Stimulated activated naive CD8-positive, alpha-beta T cell treated with anti-CD3 and anti-CD28 coated beads, Interleukin-15, Interleukin-2, amounts not matched to agents 100 U/mL and 50 U/mL, for 24 hours (primary cell): ENCODE data around the gene ZNF44.
"Not testable (repeated sequence)": the region's sequence is repeated elsewhere in the genome, so short reads cannot be mapped to it uniquely, and the experiment has no call there.

Experiments used
- ATAC-seq: fragments of 150-1000 bp; cut with Tn5 transposase; one replicate; pipeline ENCODE4 v1.10.0; 2021
- DNase-seq: peaks from one replicate; pipeline ENCODE4 v3.0.0; 2021

Gene ZNF44

DNA sequence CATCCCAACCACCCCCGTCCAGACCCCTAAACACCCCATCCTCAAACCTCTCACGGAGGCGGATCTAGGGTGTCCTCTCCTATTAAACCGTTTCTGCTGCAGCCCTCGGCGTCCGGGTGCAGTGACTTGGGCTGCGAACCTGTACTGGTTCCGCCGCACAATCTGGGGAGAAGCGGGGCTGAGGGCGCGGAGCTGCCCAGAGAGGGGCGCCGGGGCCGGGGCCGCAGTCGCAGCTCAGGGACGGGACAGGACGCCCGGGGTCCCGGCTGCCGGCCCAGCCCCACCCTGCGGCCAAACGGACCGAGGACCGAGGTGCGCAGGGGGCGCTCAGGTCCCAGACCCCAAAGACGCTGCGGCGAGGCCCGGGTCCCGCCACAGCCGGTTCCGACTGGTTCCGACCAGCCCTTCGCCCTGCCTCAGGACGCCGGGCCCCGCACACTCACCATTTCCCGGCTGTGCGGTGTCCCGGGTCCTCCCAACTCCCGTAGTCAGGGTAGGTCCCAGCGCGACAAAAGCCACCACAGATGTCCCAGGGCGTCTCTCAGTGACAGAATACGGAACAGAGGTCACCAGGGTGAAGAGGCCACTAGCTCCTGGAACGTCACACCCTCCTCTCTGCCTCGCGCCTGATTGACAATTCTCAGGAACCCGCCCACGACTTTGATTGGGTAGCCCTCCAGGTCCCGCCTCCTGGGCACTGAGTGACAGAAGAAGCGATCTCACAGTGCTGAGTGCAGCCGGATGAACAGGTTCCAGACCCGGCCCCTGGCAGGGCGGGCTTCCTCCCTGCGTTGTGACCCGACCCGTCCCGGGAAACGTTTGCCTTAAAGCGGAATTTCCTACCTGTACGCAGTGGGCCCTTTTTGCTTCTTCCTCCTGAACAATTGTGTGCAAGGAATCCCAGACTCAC is at the start of gene ZNF44:
Gene ZNF44 (minus strand): TSS at position 635 of the 910 bp plus-strand sequence. CDS start 189 bp downstream, at position 446.
- ATAC-seq: peak; percentile 98
- DNase-seq: peak; percentile 95

DNA sequence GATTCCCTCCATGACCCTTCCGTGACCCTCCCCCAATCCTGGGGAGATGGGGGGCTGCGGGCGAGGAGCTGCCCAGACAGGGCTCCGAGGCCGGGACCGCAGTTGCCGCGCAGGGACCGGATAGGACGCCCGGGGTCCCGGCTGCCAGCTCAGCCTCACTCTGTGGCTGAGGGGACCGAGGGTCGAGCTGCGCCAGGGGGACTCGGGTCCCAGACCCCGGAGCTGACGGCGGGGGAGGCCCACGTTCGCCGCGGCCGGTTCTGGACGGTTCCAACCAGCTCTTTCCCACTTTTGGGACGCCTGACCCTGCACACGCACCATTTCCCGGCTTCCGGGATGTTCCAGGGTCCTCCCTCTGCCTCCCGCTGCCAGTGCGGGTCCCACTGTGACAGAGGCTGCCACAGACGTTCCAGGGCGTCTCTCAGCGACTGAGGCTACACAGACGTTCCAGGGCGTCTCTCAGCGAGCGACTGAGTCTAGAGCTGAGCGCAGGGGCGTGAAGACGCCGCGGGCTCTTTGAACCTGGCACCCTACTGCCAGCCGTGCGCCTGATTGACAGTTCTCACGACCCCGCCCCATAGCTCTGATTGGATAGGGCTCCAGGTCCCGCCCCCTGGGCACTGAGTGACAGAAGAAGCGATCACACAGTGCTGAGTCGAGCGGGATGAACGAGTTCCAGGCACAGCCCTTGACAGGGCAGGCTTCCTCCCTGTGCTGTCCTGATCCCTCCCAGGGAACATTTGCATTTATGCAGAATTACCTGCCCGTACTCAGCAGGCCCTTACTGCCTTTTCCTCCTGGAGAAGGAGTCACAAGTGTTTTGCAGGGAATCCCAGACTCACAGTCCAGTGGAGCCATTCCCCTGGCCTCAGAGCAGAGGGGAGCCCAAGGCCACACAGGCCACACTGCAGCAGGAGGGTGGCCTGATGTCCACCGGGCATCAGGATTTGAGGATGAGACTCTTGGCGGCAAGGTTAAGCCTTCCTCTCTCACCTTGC is 38.8 kb upstream of the ZNF44 start, which contains the start of gene ZNF563:
Gene ZNF563 (minus strand): TSS at position 472 of the 998 bp plus-strand sequence. CDS start 151 bp downstream, at position 321.
- peak; percentile 96 for ATAC-seq

GRCh38 chr19:12331211-12331941 is 36.7 kb upstream of the ZNF44 start:
- DNase-seq (peak; percentile 89), ATAC-seq (peak; percentile 82)

More for the DNA sequence above, 38.8 kb upstream of the ZNF44 start, which contains the start of gene ZNF563:
- DNase-seq: peak; percentile 98

DNA sequence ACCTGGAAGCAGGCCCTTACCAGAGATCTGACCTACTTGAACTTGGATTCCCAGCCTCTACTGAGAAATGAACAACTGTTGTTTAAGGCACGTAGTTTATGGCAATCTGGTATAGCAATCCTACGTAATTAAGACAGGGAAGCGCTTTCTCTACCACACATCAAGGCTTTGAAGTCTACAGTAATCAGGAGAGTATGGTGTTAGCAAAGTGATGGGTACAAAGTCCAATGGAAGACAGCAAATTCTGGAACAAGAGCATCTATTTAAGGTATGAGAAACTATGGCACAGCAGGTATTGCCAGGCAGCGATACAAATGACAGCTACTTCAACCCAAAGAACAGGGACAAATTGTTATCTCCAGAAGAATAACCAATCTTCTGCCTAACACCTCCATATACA is 35.7 kb upstream of the ZNF44 start:
- ATAC-seq (no peak), DNase-seq (no peak)

- DNase-seq: no peak
- no peak for ATAC-seq
These were observed 31.0 kb upstream of the ZNF44 start for GRCh38 chr19:12325690-12326089.

GRCh38 chr19:12318782-12319413 is 24.2 kb upstream of the ZNF44 start:
- no peak for ATAC-seq
- no peak for DNase-seq

GRCh38 chr19:12314553-12314952 is 19.9 kb upstream of the ZNF44 start:
- DNase-seq (no peak), ATAC-seq (no peak)

- ATAC-seq, DNase-seq: not testable (repeated sequence)
These were observed 14.2 kb upstream of the ZNF44 start for GRCh38 chr19:12308891-12309290.

DNA sequence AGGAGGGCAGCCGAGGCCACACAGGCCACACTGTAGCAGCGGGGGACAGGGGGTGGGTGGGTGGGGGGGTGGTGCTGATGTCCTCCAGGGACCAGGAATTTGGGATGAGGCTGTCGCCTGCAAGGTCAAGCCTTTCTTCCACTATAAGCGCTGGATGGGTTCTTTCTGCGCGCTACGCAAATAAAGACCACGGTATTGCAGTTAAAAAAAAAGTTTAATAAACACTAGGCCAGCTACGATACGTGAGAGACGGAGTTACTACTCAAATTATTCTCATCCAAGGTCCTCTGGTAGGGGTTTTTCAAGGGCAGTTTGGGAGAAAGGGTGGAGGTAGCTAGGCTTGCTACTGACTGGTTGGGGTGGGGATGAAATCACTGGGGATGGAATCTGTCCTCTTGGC is 508 bp upstream of the ZNF44 start:
- ATAC-seq (peak; percentile 0), DNase-seq (no peak)

DNA sequence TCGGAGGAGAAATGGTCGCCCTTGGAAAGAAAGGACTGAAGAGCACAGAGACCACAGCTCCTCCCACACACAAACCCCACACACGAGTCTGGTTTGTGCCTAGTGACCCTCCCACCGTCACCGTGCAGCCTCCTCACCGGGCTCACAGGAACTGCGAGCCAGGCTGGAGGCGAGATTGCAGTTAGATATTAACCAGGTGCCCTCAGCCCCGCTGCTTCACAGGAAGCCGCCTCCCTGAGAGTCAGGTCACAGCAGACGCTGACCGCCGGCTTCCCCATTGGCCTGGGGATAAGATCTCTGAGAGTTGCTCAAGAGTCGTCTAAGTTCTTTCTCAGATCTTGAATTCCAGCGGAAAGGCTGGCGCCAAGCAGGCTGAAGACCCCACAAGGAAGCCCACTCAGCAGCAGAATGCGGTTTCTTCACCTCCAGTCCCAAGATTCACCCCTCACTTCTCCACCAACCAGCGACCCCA is 870 bp downstream of the ZNF44 start:
- DNase-seq (peak; percentile 68), ATAC-seq (peak; percentile 8)

GRCh38 chr19:12289790-12290065 is 5.0 kb downstream of the ZNF44 start:
- DNase-seq: no peak
- ATAC-seq: no peak

DNA sequence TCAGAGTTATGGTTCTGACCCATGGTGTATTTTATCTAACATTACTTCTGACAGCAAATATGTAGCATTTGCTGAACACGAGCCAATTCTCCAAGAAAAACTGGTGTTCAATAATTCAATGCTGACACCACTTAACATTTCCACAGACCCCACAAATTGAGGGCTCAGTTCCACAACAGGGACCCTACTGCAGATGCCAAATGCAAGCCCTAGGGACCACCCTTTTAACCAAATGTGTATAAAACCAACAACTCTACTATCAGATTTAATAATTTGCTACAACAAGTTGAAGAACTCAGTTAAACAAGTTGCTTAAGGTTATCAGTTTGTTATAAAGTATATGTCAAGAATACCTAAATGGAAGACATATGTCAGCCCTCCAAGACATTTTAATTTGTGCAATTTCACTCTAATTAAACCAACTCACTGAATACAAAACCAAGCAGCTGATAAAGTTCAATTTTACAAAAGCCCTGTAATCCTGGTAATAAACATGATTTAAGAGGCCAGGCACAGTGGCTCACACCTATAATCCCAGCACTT is 6.7 kb downstream of the ZNF44 start:
- ATAC-seq: no peak

DNA sequence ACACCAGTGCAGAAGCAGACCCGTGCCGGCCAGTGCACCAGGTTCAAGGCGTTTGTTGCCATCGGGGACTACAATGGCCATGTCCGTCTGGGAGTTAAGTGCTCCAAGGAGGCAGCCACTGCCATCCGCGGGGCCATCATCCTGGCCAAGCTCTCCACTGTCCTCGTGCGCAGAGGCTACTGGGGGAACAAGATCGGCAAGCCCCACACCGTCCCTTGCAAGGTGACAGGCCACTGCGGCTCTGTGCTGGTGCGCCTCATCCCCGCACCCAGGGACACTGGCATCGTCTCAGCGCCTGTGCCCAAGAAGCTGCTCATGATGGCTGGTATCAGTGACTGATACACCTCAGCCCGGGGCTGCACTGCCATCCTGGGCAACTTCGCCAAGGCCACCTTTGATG is 10.1 kb downstream of the ZNF44 start:
- ATAC-seq (no peak), DNase-seq (no peak)

More for the DNA sequence above, 6.7 kb downstream of the ZNF44 start:
- no peak for DNase-seq

DNA sequence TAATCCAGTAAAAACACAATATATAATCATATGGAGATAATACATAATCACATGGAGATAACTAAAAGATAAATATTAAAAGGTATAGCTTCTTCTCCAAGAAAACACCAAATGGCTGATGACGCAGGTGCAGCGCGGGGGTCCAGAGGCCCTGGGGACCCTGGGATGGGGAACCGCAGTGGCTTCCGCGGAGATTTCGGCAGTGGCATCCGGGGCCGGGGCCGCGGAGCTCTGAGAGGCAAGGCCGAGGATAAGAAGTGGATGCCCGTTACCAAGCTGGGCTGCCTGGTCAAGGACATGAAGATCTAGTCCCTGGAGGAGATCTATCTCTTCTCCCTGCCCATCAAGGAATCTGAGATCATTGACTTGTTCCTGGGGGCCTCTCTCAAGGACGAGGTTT is 10.5 kb downstream of the ZNF44 start:
- no peak for DNase-seq
- no peak for ATAC-seq

- DNase-seq: no peak
These were observed 16.0 kb downstream of the ZNF44 start for GRCh38 chr19:12278713-12279112.

GRCh38 chr19:12272980-12273901 is 21.4 kb downstream of the ZNF44 start:
- no peak for DNase-seq
- no peak for ATAC-seq

More at GRCh38 chr19:12278713-12279112, 16.0 kb downstream of the ZNF44 start:
- ATAC-seq: no peak

DNA sequence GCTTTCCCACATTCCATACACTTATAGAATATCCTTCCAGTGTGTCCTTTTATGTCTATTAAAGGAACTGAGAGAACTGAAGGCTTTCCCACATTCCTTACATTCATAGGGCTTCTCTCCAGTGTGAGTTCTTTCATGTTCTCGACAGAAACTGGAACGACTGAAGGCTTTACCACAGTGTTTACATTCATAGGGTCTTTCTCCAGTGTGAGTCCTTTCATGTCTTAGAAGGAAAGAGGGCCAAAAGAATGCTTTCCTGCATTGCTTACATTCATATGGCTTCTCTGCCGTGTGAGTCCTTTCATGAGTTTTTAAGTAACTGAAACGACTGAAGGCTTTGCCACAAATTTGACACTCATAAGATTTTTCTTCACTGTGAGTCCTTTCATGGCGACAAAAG is 22.3 kb downstream of the ZNF44 start:
- DNase-seq (no peak), ATAC-seq (no peak)

DNA sequence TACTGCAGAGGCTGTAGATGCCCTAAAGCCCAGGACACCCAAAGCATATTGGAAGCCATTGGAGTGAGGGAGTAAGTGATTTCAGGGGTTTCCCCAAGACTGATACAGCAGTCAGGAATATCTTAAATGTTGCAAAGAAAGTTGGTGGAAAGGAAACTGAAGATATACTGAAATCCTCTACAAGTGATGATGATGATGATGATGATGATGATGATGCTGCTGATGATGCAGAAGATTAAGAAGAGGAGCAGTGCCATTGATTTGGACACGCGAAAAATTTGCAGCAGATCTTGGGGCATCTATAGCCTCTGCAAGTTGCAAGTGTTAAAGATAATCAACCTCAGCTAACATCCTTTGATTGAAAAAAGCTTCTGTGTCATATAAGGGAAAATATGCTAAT is 23.8 kb downstream of the ZNF44 start:
- DNase-seq (no peak), ATAC-seq (no peak)

GRCh38 chr19:12265921-12266704 is 28.6 kb downstream of the ZNF44 start:
- no peak for DNase-seq
- ATAC-seq: no peak
